GM15510 (cell line): ENCODE data around the gene CD28.

Experiments used
- POLR2A ChIP-seq: IDR thresholded peaks from 3 replicates; pipeline ENCODE4 v1.6.1; 2011; ENCODE audit warnings: borderline replicate concordance; ENCODE audit not compliant: insufficient read length; ENCODE audit errors: extremely low read depth

The CD28 gene

DNA sequence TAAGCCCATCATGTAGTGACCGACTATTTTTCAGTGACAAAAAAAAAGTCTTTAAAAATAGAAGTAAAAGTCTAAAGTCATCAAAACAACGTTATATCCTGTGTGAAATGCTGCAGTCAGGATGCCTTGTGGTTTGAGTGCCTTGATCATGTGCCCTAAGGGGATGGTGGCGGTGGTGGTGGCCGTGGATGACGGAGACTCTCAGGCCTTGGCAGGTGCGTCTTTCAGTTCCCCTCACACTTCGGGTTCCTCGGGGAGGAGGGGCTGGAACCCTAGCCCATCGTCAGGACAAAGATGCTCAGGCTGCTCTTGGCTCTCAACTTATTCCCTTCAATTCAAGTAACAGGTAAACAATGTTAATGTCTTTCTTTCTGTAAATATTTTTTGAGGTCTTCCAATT, at the start of gene CD28:
CD28 (plus strand) TSS at position 237 of the 400 bp plus-strand sequence; CDS start at position 295, 58 bp downstream.
- TF ChIP-seq POLR2A, result no peak

DNA sequence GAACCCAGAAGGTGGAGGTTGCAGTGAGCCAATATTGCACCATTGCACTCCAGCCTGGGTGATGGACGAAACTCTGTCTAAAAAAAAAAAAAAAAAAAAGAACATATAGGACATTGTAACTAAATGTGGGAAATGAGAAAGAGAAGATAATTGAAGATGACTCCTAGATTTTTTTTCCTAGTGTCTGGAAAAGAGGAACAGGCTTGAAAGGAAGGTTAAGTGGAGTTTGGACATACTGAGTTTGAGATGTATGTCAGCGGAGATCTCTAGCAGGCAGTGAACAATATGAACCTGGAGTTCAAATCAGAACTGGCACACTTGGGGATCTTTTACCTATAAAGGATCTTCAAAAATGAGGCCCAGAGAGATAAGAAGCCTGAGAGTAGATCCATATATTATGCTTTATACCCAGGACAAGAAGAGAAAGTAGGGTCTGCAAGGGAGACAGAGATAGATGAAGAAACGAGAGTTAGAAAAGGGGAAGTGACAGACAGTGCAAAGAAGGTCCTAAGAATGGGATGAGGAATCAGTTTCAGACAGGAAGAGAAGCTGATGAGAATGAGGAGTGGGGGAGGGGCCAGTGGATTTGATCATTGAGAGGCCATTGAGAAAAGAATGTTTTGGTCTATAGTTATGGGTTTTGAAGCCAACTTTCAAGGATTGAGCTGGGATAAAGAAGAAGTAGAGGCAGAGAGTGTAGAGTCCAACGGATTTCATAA, 46.9 kb upstream of the CD28 start:
- no peak for TF ChIP-seq POLR2A

- TF ChIP-seq POLR2A, result no peak
Measured at GRCh38 chr2:203660465-203660864, 46.0 kb upstream of the CD28 start.

DNA sequence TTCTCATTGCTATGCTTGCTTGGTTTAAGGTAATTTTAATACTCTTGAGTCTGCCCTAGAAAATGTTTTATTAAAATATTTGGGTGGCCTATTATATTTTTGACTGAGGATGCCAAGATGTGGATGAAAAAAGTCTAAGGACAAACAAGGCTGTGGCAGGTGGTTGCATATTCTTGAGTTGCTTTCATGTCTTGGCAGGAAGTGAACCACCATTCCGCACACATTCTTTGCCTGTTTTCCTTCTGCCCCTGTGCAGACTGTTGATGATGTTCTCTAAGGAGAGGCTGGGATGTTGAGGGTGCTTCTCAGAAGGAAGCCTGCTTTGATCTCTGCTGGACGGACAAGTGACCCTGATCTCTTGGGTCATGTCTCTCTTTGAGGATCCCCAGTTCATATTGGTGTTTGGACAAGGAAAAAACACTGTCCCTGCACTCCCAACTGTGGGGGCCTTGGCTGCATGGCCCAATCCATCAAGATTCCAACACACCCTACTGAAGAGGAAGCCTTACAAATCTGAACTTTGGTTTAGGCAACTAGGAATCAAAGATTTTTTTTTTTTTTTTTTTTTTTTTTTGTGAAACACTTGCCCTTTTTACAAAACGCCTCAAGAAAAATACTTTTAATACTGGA, 45.0 kb upstream of the CD28 start:
- no peak for TF ChIP-seq POLR2A

DNA sequence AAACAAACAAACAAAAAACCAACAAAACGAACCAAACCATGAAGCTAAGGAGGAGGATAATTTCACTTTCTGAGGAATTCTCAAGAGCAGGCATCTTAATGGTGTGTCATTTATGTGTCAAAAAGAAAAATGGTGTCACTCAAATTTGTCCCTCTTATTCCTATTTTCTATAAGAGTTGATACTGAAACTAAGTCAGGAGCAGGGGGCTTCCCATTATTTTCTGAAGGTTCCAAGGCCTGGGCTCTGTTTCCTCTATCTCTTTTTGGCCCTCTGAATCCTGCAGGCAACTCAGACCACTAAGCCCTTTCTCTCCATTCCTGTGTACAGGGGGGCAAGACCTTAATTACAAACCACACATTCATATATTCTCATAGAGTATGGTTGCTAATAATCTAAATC, 44.0 kb upstream of the CD28 start:
- no peak for TF ChIP-seq POLR2A

DNA sequence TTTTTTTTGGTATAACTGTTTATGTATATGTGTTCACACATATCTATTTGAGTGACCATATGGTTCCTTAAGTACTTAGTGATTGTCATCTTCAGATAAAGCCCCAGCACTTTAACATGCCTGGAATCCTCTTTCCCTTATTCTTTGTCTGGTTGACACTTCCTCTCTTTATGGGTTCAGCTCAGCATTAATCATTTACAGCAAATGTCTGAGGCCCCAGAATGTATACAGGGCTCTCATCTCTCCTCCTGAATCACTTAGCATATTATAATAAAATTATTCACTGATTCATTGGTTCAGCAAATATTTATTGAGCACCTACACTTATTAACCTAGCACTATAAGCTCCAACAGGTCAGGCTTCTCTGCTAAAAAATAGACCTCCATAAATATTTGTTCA, 43.5 kb upstream of the CD28 start:
- TF ChIP-seq POLR2A, result no peak

DNA sequence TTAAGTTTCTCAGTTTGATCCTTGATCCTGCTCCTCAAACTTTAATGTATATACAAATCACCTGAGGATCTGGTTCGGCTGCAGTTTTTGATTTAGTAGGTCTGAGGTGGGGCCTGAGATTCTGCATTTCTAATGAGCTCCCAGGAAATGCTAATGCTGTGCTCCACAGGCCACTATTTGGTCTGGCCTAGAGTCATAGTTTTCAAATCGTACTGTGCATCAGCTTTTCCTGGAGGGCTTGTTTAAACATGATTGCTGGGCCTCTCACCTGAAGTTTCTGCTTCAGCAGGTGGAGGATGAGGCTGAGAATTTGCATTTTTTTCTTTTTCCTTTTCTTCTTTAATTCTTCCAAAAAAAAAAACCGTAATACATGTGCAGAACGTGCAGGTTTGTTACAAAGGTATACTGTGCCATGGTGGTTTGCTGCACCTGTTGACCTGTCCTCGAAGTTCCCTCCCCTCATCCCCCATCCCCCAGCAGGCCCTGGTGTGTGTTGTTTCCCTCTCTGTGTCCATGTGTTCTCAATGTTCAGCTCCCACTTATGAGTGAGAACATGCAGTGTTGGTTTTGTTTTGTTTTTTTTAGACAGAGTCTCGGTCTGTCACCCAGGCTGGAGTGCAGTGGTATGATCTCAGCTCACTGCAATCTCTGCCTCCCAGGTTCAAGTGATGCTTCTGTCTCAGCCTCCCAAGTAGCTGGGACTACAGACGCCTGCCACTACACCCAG, 42.2 kb upstream of the CD28 start:
- TF ChIP-seq POLR2A, result no peak

GRCh38 chr2:203667838-203668237, 38.6 kb upstream of the CD28 start:
- TF ChIP-seq POLR2A, result no peak

DNA sequence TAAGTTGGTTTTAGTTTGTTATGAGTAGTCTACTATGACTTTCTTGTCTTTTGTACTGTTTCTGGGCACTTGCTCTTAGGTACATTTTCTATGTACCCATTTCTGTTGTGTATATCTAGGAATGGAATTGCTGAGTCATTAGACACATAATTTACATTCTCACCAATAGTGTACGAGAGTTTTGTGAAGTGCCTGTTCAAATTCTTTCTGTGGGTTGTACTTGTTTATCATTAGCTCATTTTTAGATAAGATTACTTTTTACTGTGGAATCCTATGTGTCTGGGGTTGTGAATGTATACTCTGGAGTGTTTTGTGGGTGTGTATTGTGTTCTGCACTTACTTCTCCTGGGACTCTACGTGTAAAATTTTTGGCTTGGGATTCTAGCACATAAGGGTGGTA, 36.6 kb upstream of the CD28 start:
- no peak for TF ChIP-seq POLR2A

GRCh38 chr2:203670939-203671338, 35.5 kb upstream of the CD28 start:
- no peak for TF ChIP-seq POLR2A

- no peak for TF ChIP-seq POLR2A
Measured at GRCh38 chr2:203671876-203672275, 34.6 kb upstream of the CD28 start.

GRCh38 chr2:203672856-203673255, 33.6 kb upstream of the CD28 start:
- no peak for TF ChIP-seq POLR2A

DNA sequence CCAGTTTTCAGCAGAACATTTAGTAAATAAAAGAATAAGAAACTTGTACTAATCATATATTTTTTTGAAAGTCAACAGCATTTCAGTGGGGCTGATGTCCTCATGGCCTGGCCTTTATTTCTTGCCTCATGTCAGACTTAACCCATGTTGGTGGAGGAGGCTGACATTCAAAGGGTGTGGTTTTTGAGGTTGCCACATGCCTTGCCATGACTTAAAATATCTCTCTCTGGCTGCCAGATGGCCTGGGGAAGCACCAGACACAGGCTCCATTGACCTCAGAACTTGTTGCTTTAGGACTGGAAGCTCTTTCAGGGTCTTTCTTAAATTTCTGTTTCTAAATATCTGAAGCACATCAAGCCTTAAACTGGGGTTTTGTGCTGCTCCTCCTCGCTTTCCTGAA, 32.5 kb upstream of the CD28 start:
- TF ChIP-seq POLR2A, result no peak

- TF ChIP-seq POLR2A, result no peak
Measured at GRCh38 chr2:203675086-203675485, 31.4 kb upstream of the CD28 start.

DNA sequence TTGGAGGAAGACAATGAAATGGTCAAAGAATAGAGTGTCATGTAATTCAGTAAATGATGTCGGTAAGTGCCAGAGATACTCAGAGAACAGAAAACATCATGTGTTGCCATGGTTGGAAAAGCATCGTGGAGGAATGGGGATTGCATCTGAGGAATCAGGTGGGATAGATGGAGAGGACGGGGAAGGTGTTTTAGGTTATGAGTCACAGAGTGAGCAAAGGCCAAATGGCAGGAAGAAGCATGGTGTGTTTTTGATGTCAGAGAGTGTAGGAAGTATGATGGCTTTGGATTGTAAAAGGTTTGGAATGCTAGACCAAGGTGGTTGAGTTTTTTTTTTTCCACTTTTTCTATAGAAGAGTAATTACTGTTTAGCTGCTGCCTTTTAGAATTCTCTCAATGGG, 27.5 kb upstream of the CD28 start:
- TF ChIP-seq POLR2A, result no peak

- no peak for TF ChIP-seq POLR2A
Measured at GRCh38 chr2:203679401-203679800, 27.0 kb upstream of the CD28 start.

- TF ChIP-seq POLR2A, result no peak
Measured at GRCh38 chr2:203681978-203682377, 24.5 kb upstream of the CD28 start.

DNA sequence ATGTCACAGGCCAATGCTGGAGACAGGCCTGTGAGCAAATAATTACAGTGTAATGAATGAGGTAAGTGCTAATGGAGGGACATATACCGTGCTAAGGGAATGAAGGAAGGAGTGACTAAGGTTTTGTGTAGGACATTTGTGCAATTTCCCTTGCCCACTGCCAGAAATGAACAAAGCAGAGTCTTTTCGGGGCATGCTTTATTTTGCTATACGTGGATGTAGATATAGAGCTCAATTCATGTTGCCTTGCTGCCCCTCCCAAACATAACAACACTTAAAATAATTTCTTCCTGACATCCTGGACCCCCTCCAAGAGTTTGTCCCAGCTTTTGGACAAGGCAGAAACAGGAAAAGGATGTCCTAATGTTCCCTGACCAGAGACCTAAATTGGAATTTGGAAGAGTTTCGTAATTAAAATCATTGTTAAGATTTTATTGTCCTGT, 23.7 kb upstream of the CD28 start:
- TF ChIP-seq POLR2A, result no peak
